Prostate gland (tissue), 2 donors: ENCODE results near the gene RBFOX2.

ENCODE experiments used
- POLR2A ChIP-seq: fragments of 450-650 bp; IDR thresholded peaks from one replicate; pipeline ENCODE4 v1.6.1; 2016; ENCODE audit warnings: antibody characterized with exemption, mild to moderate bottlenecking
- TF ChIP-seq, protein P1 (sequence below), 4 experiments: fragments of 200-600 bp in 2 of 4; fragments of 450-650 bp in 2 of 4; sonication (generic) in 2 of 4; IDR thresholded peaks; 1 replicate in 3 of 4; 2 replicates in 1 of 4; pipeline ENCODE4 v1.5.1; 2016 to 2019; ENCODE audit warnings: antibody characterized with exemption in 4 of 4, mild to moderate bottlenecking in 2 of 4, moderate library complexity in 2 of 4

DNA sequence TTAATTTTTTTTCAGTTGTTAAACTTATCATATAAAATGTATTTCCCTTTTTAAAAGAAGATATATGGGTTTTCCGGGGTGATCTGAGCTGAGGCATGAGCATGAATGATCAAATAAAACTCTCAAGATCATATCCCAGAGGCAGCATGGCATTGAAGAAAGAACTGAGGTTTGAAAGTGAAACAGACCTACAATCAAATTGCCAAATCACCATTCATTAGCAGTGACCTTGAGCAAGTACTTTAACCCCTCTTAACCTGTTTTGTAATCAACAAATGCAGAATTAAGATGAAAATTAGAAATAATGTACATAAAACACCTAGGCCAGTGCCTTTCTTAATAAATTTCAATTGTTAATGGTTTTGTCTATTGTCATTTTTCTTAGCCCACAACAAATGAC, 116.0 kb downstream of the RBFOX2 start:
- TF ChIP-seq, protein P1, sequence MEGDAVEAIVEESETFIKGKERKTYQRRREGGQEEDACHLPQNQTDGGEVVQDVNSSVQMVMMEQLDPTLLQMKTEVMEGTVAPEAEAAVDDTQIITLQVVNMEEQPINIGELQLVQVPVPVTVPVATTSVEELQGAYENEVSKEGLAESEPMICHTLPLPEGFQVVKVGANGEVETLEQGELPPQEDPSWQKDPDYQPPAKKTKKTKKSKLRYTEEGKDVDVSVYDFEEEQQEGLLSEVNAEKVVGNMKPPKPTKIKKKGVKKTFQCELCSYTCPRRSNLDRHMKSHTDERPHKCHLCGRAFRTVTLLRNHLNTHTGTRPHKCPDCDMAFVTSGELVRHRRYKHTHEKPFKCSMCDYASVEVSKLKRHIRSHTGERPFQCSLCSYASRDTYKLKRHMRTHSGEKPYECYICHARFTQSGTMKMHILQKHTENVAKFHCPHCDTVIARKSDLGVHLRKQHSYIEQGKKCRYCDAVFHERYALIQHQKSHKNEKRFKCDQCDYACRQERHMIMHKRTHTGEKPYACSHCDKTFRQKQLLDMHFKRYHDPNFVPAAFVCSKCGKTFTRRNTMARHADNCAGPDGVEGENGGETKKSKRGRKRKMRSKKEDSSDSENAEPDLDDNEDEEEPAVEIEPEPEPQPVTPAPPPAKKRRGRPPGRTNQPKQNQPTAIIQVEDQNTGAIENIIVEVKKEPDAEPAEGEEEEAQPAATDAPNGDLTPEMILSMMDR (IDR thresholded peaks at IDR 0.05): no peak
- TF ChIP-seq POLR2A: no peak
